ENCODE data around the gene CARD10. TPM values are rescaled to one million over a fixed set of nuclear protein-coding genes. Genes with fewer than 3 reads are reported as not detected.

Gene CARD10
- total RNA-seq, 1 donor from 2014 or later: 57.1 TPM

Other genes with a start within 250 kb of the CARD10 start
- under 0.01 TPM in 1 of 2 replicates, not detected in the other for gene CYTH4, start 236.9 kb downstream of the CARD10 start, total RNA-seq
- gene ELFN2, start 91.9 kb downstream of the CARD10 start, total RNA-seq: under 0.01 TPM in 1 of 2 replicates, not detected in the other
- gene MFNG, start 33.0 kb downstream of the CARD10 start, total RNA-seq: 89.8 and 137 TPM in 2 replicates
- 7.8 and 7.9 TPM in 2 replicates for gene CDC42EP1, start 41.1 kb upstream of the CARD10 start, total RNA-seq
- gene LGALS2, start 60.7 kb upstream of the CARD10 start, total RNA-seq: not detected in 2 replicates
- gene GGA1, start 89.4 kb upstream of the CARD10 start, total RNA-seq: 29.2 and 85.3 TPM in 2 replicates
- 0.40 and 0.87 TPM in 2 replicates for gene SH3BP1, start 120.3 kb upstream of the CARD10 start, total RNA-seq
- 5.0 and 6.7 TPM in 2 replicates for gene PDXP, start 139.3 kb upstream of the CARD10 start, total RNA-seq
- 2,589 and 6,877 TPM in 2 replicates for gene LGALS1, start 156.2 kb upstream of the CARD10 start, total RNA-seq
- gene NOL12, start 166.9 kb upstream of the CARD10 start, total RNA-seq: 13.5 and 18.1 TPM in 2 replicates
- 79.8 and 156 TPM in 2 replicates for gene TRIOBP, start 177.6 kb upstream of the CARD10 start, total RNA-seq

Measured in lung microvascular endothelial cell (primary cell).